Breast epithelium (tissue), 3 donors: ENCODE data around the gene CRACDL.

Source experiments
- POLR2A ChIP-seq: fragments of 450-650 bp; IDR thresholded peaks from one replicate; pipeline ENCODE4 v1.6.1; 2016; ENCODE audit warnings: antibody characterized with exemption, mild to moderate bottlenecking, moderate library complexity
- TF ChIP-seq, protein P1 (sequence below), 3 donors: fragments of 450-650 bp; IDR thresholded peaks; one replicate each; pipeline ENCODE4 v1.5.1; 2016 to 2017; ENCODE audit warnings: antibody characterized with exemption in 3 of 3, mild to moderate bottlenecking in 3 of 3, moderate library complexity in 3 of 3

DNA sequence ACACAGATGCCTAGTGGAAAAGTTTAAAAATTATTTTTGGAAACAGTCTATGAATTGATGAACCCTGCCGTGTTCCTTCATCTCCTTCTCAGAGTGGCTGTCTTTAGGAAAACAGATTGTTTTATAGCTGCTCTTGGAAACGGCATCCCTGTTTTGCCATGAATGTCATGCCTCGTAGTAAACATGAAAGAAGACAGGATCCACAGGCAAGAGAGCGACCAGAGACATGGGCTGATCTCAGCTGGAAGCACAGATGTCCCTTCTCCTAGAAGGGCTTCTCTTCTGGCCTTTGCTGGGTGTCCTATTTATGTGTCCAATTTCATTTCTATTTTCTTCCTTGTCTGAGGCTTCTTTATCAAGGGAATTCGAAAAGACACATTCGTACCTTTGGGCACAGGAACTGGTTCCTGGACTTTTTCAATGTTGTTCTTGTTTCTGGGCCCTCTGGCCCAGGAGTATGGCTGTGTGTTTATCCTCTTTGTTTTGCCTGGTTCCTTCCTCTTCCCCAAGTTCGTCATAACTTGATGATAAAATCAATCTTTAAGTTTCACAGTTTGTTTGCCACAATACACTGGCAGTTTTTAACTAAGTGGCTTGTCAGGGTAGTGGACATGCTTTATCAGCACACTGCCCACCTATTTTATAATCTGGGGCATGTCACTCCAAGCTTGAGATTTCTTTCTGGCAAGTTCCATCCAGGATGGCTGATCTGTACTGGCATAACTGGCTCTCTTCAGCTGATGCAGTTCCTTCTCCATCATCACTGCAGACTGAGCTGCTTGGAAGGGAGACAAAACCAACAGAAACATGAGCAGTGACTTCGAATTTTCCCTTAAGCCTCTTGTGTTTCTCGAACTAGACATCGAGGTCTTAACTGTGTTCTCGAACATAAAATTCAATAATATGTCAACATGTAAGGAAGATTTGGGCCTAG, 141.9 kb downstream of the CRACDL start:
- TF ChIP-seq, protein P1, sequence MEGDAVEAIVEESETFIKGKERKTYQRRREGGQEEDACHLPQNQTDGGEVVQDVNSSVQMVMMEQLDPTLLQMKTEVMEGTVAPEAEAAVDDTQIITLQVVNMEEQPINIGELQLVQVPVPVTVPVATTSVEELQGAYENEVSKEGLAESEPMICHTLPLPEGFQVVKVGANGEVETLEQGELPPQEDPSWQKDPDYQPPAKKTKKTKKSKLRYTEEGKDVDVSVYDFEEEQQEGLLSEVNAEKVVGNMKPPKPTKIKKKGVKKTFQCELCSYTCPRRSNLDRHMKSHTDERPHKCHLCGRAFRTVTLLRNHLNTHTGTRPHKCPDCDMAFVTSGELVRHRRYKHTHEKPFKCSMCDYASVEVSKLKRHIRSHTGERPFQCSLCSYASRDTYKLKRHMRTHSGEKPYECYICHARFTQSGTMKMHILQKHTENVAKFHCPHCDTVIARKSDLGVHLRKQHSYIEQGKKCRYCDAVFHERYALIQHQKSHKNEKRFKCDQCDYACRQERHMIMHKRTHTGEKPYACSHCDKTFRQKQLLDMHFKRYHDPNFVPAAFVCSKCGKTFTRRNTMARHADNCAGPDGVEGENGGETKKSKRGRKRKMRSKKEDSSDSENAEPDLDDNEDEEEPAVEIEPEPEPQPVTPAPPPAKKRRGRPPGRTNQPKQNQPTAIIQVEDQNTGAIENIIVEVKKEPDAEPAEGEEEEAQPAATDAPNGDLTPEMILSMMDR (IDR thresholded peaks at IDR 0.05) = no peak
- no peak for TF ChIP-seq POLR2A
